Measurements from ENCODE around the gene CDHR3. TPM values are rescaled to one million over a fixed set of nuclear protein-coding genes. Genes with fewer than 3 reads are reported as not detected.
"Not testable (repeated sequence)": the region's sequence is repeated elsewhere in the genome, so short reads cannot be mapped to it uniquely, and the experiment has no call there.

The CDHR3 gene
- total RNA-seq, 1 donor from 2014 or later, result 1.1 TPM

- TF ChIP-seq, protein P1, sequence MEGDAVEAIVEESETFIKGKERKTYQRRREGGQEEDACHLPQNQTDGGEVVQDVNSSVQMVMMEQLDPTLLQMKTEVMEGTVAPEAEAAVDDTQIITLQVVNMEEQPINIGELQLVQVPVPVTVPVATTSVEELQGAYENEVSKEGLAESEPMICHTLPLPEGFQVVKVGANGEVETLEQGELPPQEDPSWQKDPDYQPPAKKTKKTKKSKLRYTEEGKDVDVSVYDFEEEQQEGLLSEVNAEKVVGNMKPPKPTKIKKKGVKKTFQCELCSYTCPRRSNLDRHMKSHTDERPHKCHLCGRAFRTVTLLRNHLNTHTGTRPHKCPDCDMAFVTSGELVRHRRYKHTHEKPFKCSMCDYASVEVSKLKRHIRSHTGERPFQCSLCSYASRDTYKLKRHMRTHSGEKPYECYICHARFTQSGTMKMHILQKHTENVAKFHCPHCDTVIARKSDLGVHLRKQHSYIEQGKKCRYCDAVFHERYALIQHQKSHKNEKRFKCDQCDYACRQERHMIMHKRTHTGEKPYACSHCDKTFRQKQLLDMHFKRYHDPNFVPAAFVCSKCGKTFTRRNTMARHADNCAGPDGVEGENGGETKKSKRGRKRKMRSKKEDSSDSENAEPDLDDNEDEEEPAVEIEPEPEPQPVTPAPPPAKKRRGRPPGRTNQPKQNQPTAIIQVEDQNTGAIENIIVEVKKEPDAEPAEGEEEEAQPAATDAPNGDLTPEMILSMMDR (IDR thresholded peaks at IDR 0.05; ENCODE audit: insufficient read depth, low read length, severe bottlenecking), result no peak
- FAIRE-seq (no peak), DNase-seq (ENCODE audit: low read depth) (no peak)
Measured at GRCh38 chr7:105951597-105951996, 11.5 kb upstream of the CDHR3 start.

DNA sequence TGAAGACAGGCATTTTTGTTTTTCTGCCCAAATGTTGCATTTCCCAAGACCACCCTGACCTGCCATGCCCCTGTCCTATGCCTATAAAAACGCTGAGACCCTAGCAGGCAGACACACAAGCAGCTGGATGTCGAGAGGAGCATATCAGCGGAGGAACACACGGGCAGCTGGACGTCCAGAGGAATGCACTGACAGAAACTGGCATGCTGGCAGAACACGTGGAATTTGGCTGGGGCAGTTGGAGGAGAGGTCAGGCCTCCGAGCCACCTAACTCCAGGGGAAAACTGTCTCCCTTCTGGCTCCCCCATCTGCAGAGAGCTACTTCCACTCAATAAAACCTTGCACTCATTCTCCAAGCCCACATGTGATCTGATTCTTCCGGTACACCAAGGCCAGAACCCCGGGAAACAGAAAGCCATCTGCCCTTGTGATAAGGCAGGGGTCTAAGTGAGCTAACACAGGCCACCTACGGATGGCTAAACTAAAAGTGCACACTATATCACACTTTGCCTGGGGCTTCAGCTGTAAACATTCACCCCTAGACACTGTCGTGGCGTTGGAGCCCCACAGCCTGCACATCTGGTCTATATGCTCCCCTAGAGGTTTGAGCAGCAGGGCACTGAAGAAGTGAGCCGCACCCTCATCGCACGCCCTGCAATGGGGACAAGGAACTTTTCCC is 10.0 kb upstream of the CDHR3 start:
- H3K4me3 ChIP-seq (ENCODE audit: low read depth, low read length), result no peak overlapping the region
- DNase-seq (ENCODE audit: low read depth) (no peak), FAIRE-seq (no peak)
- no peaks in the 10 kb centered on the region for H3K36me3 ChIP-seq (ENCODE audit: control insufficient read depth, insufficient read depth, low read length)
- TF ChIP-seq, protein P1 (IDR thresholded peaks at IDR 0.05; ENCODE audit: insufficient read depth, low read length, severe bottlenecking), result no peak
- H3K27me3 ChIP-seq (ENCODE audit: control insufficient read depth, insufficient read depth, low read length), result no peaks in the 10 kb centered on the region

More at GRCh38 chr7:105951597-105951996, 11.5 kb upstream of the CDHR3 start:
- Histone ChIP-seq H3K4me3 (ENCODE audit: low read depth, low read length) (no peak overlapping the region), H3K36me3 (ENCODE audit: control insufficient read depth, insufficient read depth, low read length) (no peaks in the 10 kb centered on the region), H3K27me3 (ENCODE audit: control insufficient read depth, insufficient read depth, low read length) (no peaks in the 10 kb centered on the region)

GRCh38 chr7:105954711-105955110 is 8.4 kb upstream of the CDHR3 start:
- Histone ChIP-seq H3K27me3 (ENCODE audit: control insufficient read depth, insufficient read depth, low read length) (no peaks in the 10 kb centered on the region), H3K4me3 (ENCODE audit: low read depth, low read length) (no peak overlapping the region), H3K36me3 (ENCODE audit: control insufficient read depth, insufficient read depth, low read length) (no peaks in the 10 kb centered on the region)
- TF ChIP-seq, protein P1 (IDR thresholded peaks at IDR 0.05; ENCODE audit: insufficient read depth, low read length, severe bottlenecking), result no peak
- no peak for FAIRE-seq
- DNase-seq (ENCODE audit: low read depth), result no peak

DNA sequence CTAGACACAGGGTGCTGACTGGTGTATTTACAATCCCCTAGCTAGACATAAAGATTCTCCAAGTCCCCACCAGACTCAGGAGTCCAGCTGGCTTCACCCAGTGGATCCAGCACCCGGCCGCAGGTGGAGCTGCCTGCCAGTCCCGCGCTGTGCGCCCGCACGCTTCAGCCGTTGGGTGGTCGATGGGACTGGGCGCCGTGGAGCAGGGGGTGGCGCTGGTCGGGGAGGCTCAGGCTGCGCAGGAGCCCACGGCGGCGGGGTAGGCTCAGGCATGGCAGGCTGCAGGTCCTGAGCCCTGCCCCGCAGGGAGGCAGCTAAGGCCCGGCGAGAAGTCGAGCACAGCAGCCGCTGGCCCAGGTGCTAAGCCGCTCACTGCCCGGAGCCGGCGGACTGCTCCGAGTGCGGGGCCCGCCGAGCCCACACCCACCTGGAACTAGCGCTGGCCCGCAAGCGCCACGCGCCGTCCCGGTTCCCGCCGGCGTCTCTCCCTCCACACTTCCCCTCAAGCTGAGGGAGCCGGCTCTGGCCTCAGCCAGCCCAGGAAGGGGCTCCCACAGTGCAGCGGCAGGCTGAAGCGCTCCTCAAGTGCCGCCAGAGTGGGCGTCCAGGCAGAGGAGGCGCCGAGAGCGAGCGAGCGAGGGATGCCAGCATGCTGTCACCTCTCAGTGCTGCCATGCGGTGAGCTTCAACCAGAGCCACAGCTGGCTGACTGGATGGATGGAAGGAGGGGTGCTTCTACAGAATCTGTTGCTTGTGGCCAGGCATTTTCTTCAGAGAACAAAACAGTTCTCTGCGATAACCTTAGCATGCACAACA is 7.2 kb upstream of the CDHR3 start:
- not testable (repeated sequence) for H3K36me3 ChIP-seq (ENCODE audit: control insufficient read depth, insufficient read depth, low read length); H3K4me3 ChIP-seq (ENCODE audit: low read depth, low read length); FAIRE-seq; DNase-seq (ENCODE audit: low read depth); H3K27me3 ChIP-seq (ENCODE audit: control insufficient read depth, insufficient read depth, low read length)

GRCh38 chr7:105958012-105958411 is 5.1 kb upstream of the CDHR3 start:
- FAIRE-seq (no peak), DNase-seq (ENCODE audit: low read depth) (no peak)
- no peaks in the 10 kb centered on the region for H3K27me3 ChIP-seq (ENCODE audit: control insufficient read depth, insufficient read depth, low read length)
- no peak overlapping the region for H3K4me3 ChIP-seq (ENCODE audit: low read depth, low read length)
- TF ChIP-seq, protein P1 (IDR thresholded peaks at IDR 0.05; ENCODE audit: insufficient read depth, low read length, severe bottlenecking), result no peak
- no peaks in the 10 kb centered on the region for H3K36me3 ChIP-seq (ENCODE audit: control insufficient read depth, insufficient read depth, low read length)

DNA sequence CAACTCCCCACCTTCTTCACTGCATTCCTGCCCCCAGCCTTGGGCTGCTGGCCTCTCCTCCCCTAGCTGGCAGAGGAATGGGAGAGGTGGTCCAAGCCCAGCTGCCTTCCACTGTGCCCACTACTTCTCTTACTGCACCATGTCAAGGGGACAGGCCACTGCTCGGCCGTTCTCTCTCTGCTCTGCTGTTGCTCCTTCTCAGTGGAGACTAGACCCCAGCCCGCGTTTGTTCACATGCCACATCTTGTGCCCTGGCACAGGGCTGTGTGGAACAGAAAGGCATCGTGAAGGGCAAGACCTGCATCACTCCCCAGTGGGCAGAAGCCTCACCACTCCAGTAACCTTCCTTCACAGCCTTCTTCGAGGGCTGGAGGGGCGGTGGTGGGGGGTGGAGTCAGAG is 711 bp upstream of the CDHR3 start:
- TF ChIP-seq, protein P1 (IDR thresholded peaks at IDR 0.05; ENCODE audit: insufficient read depth, low read length, severe bottlenecking), result no peak
- FAIRE-seq (no peak), DNase-seq (ENCODE audit: low read depth) (no peak)
- Histone ChIP-seq H3K36me3 (ENCODE audit: control insufficient read depth, insufficient read depth, low read length) (no peaks in the 10 kb centered on the region), H3K4me3 (ENCODE audit: low read depth, low read length) (no peak overlapping the region), H3K27me3 (ENCODE audit: control insufficient read depth, insufficient read depth, low read length) (no peaks in the 10 kb centered on the region)
